MM.1S (cell line): ENCODE measurements around the gene PTPRN2.

Source experiments
- DNase-seq: peaks from one replicate; pipeline ENCODE4 v3.0.0-alpha.2; 2015
- H2AFZ ChIP-seq: fragments of 300-600 bp; sonication (generic); 2 replicates; pipeline ENCODE4 v1.6.0; 2016; ENCODE audit warnings: antibody characterized with exemption, low read length
- H3F3A ChIP-seq: fragments of 300-600 bp; sonication (generic); 2 replicates; pipeline ENCODE4 v1.6.1; 2016; ENCODE audit warnings: mild to moderate bottlenecking, antibody characterized with exemption, low read length, moderate library complexity, mixed read lengths; ENCODE audit not compliant: insufficient read depth
- H3K27ac ChIP-seq: fragments of 300-600 bp; sonication (generic); 2 replicates; pipeline ENCODE4 v1.5.1; 2016; ENCODE audit warnings: mild to moderate bottlenecking, low read length
- H3K27me3 ChIP-seq: fragments of 300-600 bp; sonication (generic); replicated peaks from 2 replicates; pipeline ENCODE4 v1.6.0; 2016; ENCODE audit warnings: low read length; ENCODE audit not compliant: insufficient read depth
- H3K36me3 ChIP-seq: fragments of 300-600 bp; sonication (generic); replicated peaks from 2 replicates; pipeline ENCODE4 v1.6.1; 2016; ENCODE audit warnings: mild to moderate bottlenecking, low read length, mixed read lengths; ENCODE audit not compliant: insufficient read depth
- H3K4me1 ChIP-seq: fragments of 300-600 bp; sonication (generic); 2 replicates; pipeline ENCODE4 v1.6.1; 2016; ENCODE audit warnings: low read length, mixed read lengths
- H3K4me2 ChIP-seq: fragments of 300-600 bp; sonication (generic); 2 replicates; pipeline ENCODE4 v1.6.0; 2016; ENCODE audit warnings: low read depth, low read length
- H3K4me3 ChIP-seq: fragments of 300-600 bp; sonication (generic); 2 replicates; pipeline ENCODE4 v1.5.1; 2016; ENCODE audit warnings: low read length, mixed read lengths
- H3K79me2 ChIP-seq: fragments of 300-600 bp; sonication (generic); 2 replicates; pipeline ENCODE4 v1.6.1; 2016; ENCODE audit warnings: mixed run types, low read length, mixed read lengths
- H3K9ac ChIP-seq: fragments of 300-600 bp; sonication (generic); 2 replicates; pipeline ENCODE4 v1.6.1; 2016; ENCODE audit warnings: low read length, mixed read lengths
- H3K9me2 ChIP-seq: fragments of 300-600 bp; sonication (generic); replicated peaks from 2 replicates; pipeline ENCODE4 v1.6.1; 2016; ENCODE audit warnings: mild to moderate bottlenecking, low read length, mixed read lengths; ENCODE audit not compliant: insufficient read depth
- H3K9me3 ChIP-seq: fragments of 300-600 bp; sonication (generic); replicated peaks from 2 replicates; pipeline ENCODE4 v1.6.1; 2016; ENCODE audit warnings: mild to moderate bottlenecking, low read length, mixed read lengths; ENCODE audit not compliant: insufficient read depth
- H4K20me1 ChIP-seq: fragments of 300-600 bp; sonication (generic); 2 replicates; pipeline ENCODE4 v1.6.1; 2016; ENCODE audit warnings: mild to moderate bottlenecking, low read length, moderate library complexity, mixed read lengths; ENCODE audit not compliant: insufficient read depth
- CTCF ChIP-seq: fragments of 300-600 bp; sonication (generic); IDR thresholded peaks from 2 replicates; pipeline ENCODE4 v1.5.1; 2016; ENCODE audit warnings: antibody characterized with exemption, low read length, mixed read lengths
- EZH2 ChIP-seq: fragments of 300-600 bp; sonication (generic); optimal IDR thresholded peaks from 2 replicates; pipeline ENCODE3; 2017; ENCODE audit warnings: low read depth, mild to moderate bottlenecking, antibody characterized with exemption, low read length, mixed read lengths
- EZH2phosphoT487 ChIP-seq: fragments of 300-600 bp; sonication (generic); IDR thresholded peaks from 2 replicates; pipeline ENCODE4 v1.6.1; 2018; ENCODE audit warnings: antibody characterized with exemption, low read length

PTPRN2 gene

GRCh38 chr7:158567153-158567603 lies 20.4 kb downstream of the PTPRN2 start:
- no peaks in the 10 kb centered on the region for H3K4me1 ChIP-seq
- no peak overlapping the region for H2AFZ ChIP-seq
- H4K20me1 ChIP-seq, result no peaks in the 10 kb centered on the region
- H3K9me3 ChIP-seq, result no peaks in the 10 kb centered on the region
- H3K36me3 ChIP-seq, result no peaks in the 10 kb centered on the region
- DNase-seq, result no peak
- peaks cover 54% of the 10 kb centered on the region for H3K27me3 ChIP-seq
- no peak for TF ChIP-seq EZH2
- no peak for TF ChIP-seq EZH2phosphoT487
- TF ChIP-seq CTCF, result no peak
- no peak overlapping the region for H3K27ac ChIP-seq
- H3K9me2 ChIP-seq, result no peaks in the 10 kb centered on the region
- no peaks in the 10 kb centered on the region for H3F3A ChIP-seq
- H3K4me3 ChIP-seq, result no peak overlapping the region
- H3K4me2 ChIP-seq, result no peak overlapping the region
- H3K79me2 ChIP-seq, result no peaks in the 10 kb centered on the region
- no peak overlapping the region for H3K9ac ChIP-seq

GRCh38 chr7:158564663-158565035 lies 23.0 kb downstream of the PTPRN2 start:
- H2AFZ ChIP-seq, result no peak overlapping the region
- no peaks in the 10 kb centered on the region for H3K79me2 ChIP-seq
- H3K4me3 ChIP-seq, result no peak overlapping the region
- no peak for DNase-seq
- no peaks in the 10 kb centered on the region for H3K9me3 ChIP-seq
- no peaks in the 10 kb centered on the region for H3K4me1 ChIP-seq
- H3K36me3 ChIP-seq, result no peaks in the 10 kb centered on the region
- H3K9ac ChIP-seq, result no peak overlapping the region
- H4K20me1 ChIP-seq, result no peaks in the 10 kb centered on the region
- no peak for TF ChIP-seq EZH2phosphoT487
- no peak for TF ChIP-seq CTCF
- TF ChIP-seq EZH2, result no peak
- H3F3A ChIP-seq, result no peaks in the 10 kb centered on the region
- no peak overlapping the region for H3K27ac ChIP-seq
- no peaks in the 10 kb centered on the region for H3K9me2 ChIP-seq
- H3K27me3 ChIP-seq, result peaks cover 68% of the 10 kb centered on the region
- H3K4me2 ChIP-seq, result no peak overlapping the region

- no peaks in the 10 kb centered on the region for H4K20me1 ChIP-seq
- no peaks in the 10 kb centered on the region for H3K79me2 ChIP-seq
- no peak overlapping the region for H3K9ac ChIP-seq
- H3K4me3 ChIP-seq, result no peak overlapping the region
- no peak overlapping the region for H3K27ac ChIP-seq
- DNase-seq, result no peak
- H3K9me2 ChIP-seq, result no peaks in the 10 kb centered on the region
- H3K36me3 ChIP-seq, result no peaks in the 10 kb centered on the region
- no peak overlapping the region for H3K4me2 ChIP-seq
- H3K9me3 ChIP-seq, result no peaks in the 10 kb centered on the region
- H2AFZ ChIP-seq, result no peak overlapping the region
- peaks cover 73% of the 10 kb centered on the region for H3K27me3 ChIP-seq
- no peaks in the 10 kb centered on the region for H3F3A ChIP-seq
- TF ChIP-seq EZH2, result no peak
- TF ChIP-seq CTCF, result no peak
- no peak for TF ChIP-seq EZH2phosphoT487
- no peaks in the 10 kb centered on the region for H3K4me1 ChIP-seq
These were observed 23.5 kb downstream of the PTPRN2 start for GRCh38 chr7:158563911-158564662.
